ENCODE data around the gene DEPP1.
A peak's percentile ranks its signal among the peaks of the same experiment; 100 is the strongest.

DEPP1 gene

DNA sequence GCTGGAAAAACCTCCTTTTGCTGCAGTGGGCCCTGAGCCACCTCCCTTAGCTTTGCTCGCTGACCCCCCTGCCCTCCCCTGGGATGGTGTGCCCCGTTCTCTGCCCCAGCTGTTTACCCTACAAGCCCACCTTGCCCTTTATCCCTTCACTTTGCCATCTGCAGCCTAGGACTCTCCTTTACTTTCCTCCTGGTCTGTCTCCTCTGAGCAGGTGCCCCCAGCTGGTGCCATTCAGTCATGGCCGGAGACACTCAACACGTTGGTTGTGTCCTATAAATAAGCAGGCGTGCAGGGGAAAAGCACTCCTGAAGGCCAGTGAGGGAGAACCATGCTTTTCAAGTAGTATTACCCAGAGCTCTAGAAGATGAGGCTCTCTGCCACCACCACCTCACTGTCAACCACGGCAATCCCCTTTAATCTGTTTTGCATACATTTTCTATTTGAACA lies 12.9 kb downstream of the DEPP1 start:
- no peak for DNase-seq

- DNase-seq, result no peak
Measured at GRCh38 chr10:44965104-44965503, 13.5 kb downstream of the DEPP1 start.

- peak; percentile 40 for DNase-seq
Measured at GRCh38 chr10:44963772-44964633, 14.6 kb downstream of the DEPP1 start.

DNA sequence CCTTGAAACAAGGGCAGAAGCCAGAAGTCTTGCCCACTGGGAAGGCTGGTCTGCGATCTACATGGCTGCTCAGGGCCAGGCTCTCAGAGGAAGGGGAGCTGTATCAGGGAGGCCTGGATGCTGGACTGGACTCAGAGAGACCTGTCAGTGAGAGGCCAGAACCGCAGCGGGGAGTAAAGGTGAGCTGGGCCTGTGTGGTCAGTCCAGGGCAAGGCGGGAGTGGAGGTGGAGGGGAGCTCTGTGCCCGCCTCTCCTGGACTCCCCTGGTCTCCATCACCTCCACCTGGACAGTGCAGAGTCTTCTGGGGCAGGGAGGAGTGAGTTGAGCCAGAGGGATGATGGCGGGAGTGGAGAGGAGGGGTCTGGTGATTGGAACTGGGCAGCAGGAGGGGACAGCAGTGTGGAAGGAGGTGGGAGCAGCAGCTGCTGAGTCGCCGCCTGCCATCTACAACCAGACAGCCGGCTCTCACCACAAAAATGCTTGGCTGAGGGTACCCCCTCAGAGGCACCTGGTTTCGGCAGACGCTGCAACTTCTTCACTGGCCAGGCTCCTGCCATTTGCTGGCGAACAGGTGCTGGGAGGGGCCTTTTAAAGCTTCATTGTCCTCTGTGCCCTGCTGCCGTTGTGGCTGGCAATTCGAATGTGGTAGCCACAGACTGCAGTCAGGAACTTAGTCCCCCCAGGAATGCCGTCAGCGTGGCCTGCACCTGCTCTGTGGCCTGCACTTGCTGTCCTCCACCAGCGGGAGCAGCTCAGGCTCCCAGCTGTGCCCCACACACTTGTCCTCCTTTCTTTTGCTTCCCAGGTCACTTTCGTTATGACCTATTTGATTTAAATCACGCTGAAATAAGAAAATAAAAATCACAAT lies 15.5 kb downstream of the DEPP1 start:
- DNase-seq, result no peak

DNA sequence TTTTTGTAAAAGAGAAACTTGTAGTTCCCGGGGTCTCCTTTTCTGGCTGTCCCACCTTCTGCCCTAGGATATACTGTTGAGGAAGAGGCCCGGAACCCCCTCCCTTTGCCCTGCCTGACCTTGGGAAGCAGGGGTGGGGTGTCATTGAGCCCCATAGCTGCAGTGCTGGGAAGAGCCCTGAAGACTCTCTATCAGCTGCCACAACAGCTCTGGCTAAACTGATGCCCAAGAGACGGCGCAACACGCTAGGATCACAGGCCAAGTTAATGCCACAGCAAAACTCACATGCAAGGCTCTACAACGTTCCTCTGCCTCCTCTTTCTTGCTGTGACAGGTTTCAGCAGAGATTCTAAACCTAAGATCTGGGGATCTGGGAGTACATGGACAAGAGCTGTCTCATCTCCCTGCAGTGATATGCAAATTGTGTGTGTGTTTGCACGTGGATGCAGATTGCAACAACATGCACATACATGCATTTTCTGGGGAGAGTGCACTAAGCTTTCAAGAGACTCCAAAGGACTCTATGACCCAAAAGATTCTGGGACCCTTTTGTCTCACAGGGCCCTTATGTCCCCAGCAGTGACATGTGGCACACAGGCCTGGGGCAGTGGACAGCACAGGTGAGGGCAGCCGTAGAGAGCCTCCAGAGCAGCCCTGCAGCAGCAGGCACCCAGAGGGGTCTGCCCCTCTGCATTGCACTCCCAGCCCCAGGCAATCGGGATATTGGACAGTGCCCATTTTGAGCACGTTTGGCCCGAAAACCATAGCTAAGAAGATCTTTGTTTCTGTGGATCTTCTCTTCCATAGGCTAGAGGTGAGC lies 16.5 kb downstream of the DEPP1 start:
- no peak for DNase-seq

DNA sequence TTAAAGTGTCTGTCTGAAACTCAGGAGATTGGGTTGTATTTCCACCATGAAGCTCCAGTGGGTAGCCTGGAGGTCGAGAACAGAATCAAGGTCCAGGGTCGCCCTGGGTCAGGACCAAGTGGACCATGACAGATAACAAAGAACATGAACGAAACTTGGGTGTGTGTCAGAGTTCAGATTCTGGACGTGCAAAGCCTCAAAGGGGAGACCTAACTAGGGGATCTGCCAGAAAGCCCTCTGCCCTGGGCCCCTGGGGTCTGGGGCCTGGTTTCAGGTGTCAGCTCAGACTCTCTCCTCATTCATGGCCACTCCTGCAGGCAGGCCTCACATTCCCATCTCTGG lies 17.4 kb downstream of the DEPP1 start:
- DNase-seq, result no peak

DNA sequence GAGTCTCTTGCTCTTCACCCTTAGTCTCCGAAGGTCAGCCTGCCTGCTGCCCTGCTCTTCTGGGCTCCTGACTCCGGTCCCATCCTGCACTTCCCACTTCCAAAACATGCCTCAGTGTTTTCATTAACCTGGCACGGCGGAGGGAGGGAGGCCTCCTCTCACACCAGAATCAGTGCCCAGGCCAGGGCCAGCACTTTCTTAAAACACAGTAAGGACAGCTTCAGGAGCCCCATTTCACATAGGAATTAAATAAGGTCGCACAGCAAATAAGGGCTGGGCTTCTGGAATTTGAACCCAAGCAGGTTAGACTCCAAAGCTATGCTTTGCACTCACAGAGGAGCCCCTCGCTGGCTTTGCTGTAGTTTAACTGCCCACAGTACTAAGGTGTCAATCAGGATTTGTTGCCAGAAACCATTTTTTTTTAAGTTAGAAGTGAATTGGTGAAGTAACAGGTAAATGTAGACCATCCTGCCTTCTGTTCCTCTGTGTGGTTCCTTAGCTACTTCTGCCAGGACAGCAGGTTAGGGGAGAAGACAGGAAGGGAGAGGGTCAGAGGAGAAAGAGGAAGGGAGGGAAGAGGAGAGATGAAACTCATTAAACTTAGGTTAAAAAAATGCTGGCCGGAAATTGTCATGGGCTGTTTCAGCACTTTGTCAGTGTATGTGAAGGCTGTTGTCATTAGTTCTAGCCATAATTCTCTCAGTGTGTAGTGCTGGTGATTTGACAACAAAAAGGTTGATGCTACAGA lies 18.0 kb downstream of the DEPP1 start:
- DNase-seq, result no peak

- DNase-seq, result no peak
Measured at GRCh38 chr10:44960088-44960460, 18.5 kb downstream of the DEPP1 start.

DNA sequence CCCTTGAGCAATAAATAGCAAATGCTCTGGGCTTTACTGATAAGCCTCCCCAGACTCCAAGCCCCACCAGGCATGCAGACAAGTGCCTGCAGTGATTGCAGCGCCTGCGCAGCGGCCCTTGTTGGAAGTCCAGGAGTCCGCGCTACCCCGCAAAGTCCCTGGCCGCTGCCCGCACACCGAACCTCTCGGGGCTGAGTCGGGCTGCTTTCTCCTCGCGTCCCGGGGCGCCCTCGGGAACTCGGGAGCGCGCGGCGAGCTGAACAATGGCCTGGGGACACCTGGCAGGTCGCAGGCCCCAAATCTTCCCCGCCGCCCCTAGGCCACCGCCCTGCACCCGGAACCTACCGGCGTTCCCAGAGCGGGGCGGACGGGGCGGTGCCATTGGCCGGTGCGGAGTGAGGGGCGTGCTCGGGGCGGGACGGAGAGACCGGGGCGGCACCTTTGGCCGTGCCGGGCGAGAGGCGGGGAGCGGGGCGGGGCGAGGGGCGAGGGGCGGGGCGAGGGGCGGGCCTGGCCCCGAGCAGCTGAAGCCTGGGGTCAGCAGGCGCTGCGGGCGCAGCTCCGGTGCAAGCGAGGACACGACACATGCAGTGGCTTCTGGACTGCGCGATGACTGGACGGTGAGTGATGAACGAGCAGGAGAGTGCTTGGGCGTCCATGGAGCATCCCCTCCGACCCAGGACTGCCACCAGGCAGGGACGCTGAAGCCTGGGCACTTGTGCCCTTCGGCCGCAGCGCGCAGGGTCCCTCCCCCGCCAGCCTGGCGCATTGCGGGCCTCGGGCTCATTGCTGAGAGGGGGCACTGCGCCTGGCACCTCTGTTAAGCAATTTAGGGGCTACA lies 19.1 kb downstream of the DEPP1 start, which contains the start of gene RASSF4:
RASSF4 (plus strand) TSS at position 556 of the 841 bp plus-strand sequence. CDS start 10,401 bp downstream, outside the sequence.
- peak; percentile 25 for DNase-seq

- DNase-seq, result no peak
Measured at GRCh38 chr10:44958898-44959246, 19.7 kb downstream of the DEPP1 start.

DNA sequence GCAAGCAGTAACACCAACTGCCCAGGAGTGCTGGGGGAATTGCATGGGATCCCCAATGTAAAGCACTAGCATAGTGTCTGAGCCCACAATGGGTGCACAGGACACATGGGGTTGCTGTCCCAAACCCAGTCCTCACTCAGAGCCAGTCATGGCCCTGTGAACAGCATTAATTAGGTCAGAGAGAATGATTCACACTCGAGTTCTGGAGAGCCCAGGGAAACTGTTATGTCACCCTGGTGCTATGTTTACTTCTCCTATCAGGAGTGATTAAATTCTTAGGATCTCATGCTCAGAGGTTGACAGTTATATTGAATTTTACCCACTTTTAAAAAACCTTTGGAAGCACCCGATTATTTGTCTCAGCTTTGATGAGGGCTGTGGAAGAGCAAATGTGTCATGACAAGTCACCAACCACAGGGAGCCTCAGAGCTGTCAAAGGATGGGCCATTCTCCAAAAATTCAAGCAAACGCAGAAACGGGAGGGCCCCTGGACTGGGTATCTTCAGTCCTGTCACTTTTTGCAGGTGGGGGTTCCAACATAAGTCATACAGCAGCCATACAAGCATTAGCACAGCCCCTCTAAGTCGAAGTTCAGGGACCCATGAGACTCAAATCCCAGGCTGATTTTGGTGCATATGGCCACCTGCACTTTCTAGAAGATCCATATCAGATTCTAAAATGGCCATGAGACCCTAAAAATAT lies 20.3 kb downstream of the DEPP1 start:
- DNase-seq, result no peak

DNA sequence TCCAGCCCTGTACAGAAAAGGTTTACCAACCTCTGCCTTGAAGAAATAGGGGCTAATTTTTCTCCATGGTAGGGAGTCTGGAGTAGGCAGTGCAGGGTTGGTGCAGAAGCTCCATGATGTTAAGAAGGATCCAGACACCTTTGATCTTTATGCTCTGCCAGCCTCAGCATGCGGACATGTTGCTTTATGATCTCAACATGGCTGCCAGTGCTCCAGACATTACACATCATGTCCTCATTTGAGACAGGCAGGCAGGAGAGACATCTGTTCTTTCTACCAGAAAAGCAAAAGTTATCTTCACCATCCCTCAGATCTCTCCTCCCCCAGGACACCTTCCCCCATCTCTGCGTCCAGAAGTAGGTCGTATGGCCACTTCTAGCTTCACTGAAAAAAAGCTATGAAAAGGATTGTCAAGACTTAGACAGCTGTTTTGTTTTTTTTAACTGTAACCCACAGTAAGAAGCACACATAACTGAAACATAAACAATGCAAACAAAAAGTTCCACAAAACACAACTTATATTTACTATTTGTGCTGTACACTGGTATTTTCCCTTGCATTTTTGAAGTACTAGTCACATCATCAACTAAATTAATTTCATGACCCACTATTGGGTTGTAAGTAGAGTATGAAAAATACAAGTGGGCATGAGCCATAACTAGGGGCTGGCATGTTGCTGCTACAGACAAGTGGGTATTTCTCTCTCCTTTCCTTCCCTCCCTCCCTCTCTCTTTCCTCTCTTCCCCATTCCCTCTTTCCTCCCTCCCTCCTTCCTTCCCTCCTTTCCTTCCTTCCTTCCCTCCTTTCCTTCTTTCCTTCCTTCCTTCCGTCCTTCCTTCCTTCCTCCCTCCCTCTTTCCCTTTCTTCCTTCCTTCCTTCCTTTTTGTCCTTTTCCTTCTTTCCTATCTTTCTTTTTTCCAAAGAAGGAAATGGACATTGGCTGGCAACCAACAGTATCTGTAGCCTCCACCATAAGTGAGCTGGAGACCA lies 21.6 kb downstream of the DEPP1 start:
- DNase-seq, result no peak

GRCh38 chr10:44956226-44956625 lies 22.4 kb downstream of the DEPP1 start:
- no peak for DNase-seq

GRCh38 chr10:44955413-44956070 lies 23.1 kb downstream of the DEPP1 start:
- DNase-seq, result no peak

GRCh38 chr10:44954962-44955361 lies 23.6 kb downstream of the DEPP1 start:
- DNase-seq, result no peak

DNA sequence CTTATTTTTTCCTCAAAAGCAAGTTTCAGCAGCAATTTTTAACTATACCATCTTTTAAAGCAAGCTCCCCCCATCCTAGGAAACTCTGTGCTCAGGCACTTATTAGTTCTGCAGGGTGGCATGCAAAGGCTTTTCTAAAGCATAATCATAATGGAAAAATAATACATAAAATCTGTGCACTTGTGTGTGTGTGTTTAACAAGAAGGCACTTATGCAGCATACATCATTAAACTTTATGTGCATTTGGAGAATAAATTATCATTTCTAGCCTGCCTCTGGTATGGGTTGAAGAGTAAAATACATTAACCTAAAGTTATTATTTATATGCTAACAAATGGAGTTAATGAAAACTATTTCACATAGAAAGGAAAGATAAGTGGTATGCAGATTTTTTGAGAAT lies 24.6 kb downstream of the DEPP1 start:
- DNase-seq, result no peak

DNA sequence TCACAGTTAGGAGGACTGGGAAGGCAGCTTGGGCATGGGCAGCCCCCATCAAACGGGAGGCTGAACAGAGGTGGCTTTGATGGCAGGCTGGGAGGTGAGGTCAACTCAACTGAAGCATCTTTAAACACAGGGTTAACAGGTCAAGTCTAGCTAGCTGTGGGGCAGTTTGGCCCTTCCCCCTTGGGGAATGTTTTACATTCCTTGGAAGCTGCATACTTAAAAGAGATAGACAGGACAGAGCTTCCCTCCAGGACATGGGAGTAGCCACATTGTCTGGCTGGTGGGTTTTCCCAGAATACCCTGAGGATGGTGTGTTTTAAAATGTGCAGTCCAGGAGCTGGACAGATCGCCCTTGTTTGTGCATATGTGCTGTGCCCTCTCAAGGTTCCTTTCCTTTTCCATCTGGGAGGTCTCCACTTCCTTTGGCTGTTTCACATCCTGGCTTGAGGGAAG lies 25.8 kb downstream of the DEPP1 start:
- no peak for DNase-seq

DNA sequence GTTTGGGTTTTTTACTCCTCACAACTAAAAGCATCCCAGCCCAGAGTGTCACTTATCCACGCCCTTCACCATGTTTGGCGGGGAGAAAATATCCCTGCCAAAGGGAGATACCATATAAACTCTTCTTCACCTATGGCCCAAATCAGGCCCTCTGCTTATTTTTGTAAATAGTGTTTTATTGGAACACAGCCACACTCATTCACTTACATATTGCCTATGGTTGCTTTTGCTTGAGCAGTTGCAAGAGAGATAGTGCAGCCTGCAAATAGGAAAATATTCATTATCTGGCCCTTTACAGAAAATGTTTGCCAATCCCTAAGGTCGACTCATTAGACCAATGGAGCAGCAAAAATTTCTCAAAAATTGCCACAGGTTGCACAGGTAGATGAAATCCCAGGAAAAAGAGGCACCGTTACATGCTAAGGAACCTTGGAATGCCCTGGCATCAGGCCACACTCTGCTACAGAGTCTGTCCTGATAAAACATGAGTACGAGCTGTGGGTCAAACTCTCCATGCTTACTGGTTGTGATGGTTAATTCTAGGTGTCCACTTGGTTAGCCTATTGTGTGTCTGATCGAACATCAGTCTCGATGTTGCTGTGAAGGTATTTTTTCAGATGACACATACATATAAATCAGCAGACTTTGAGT lies 26.9 kb downstream of the DEPP1 start:
- no peak for DNase-seq
